Hepatocyte (in vitro differentiated cells): ENCODE results near the gene SEZ6. TPM values are rescaled to one million over a fixed set of nuclear protein-coding genes. Genes with fewer than 3 reads are reported as not detected.

Experiments
- DNase-seq: peaks from one replicate; pipeline ENCODE4 v3.0.0-alpha.2; 2016; ENCODE audit warnings: low spot score
- H2AFZ ChIP-seq: fragments of 200-600 bp; sonication (generic); 2 replicates; pipeline ENCODE4 v1.6.0; 2016; ENCODE audit warnings: antibody characterized with exemption, mild to moderate bottlenecking
- H3K27ac ChIP-seq: fragments of 200-600 bp; sonication (generic); 2 replicates; pipeline ENCODE4 v1.5.1; 2016; ENCODE audit warnings: mild to moderate bottlenecking
- H3K27me3 ChIP-seq: fragments of 200-600 bp; sonication (generic); 2 replicates; pipeline ENCODE4 v1.6.1; 2016
- H3K36me3 ChIP-seq: fragments of 200-600 bp; sonication (generic); replicated peaks from 2 replicates; pipeline ENCODE4 v1.5.1; 2016; ENCODE audit warnings: low read depth; ENCODE audit not compliant: insufficient read depth
- H3K4me1 ChIP-seq: fragments of 200-600 bp; sonication (generic); 2 replicates; pipeline ENCODE4 v1.5.1; 2016; ENCODE audit warnings: mild to moderate bottlenecking, moderate library complexity; ENCODE audit not compliant: insufficient read depth
- H3K4me2 ChIP-seq: fragments of 200-600 bp; sonication (generic); 2 replicates; pipeline ENCODE4 v1.6.0; 2016
- H3K4me3 ChIP-seq: fragments of 200-600 bp; sonication (generic); 2 replicates; pipeline ENCODE4 v1.5.1; 2016; ENCODE audit warnings: mild to moderate bottlenecking
- H3K79me2 ChIP-seq: fragments of 200-600 bp; sonication (generic); 2 replicates; pipeline ENCODE4 v1.6.0; 2017; ENCODE audit warnings: mild to moderate bottlenecking
- H3K9me2 ChIP-seq: fragments of 200-600 bp; sonication (generic); replicated peaks from 2 replicates; pipeline ENCODE4 v1.6.0; 2017; ENCODE audit warnings: mild to moderate bottlenecking; ENCODE audit not compliant: insufficient read depth
- H3K9me3 ChIP-seq: fragments of 200-600 bp; sonication (generic); 2 replicates; pipeline ENCODE4 v1.5.1; 2016; ENCODE audit warnings: low read depth, mild to moderate bottlenecking
- H4K20me1 ChIP-seq: fragments of 200-600 bp; sonication (generic); 2 replicates; pipeline ENCODE4 v1.6.0; 2016; ENCODE audit warnings: mild to moderate bottlenecking; ENCODE audit not compliant: insufficient read depth, poor library complexity, severe bottlenecking
- CTCF ChIP-seq: fragments of 200-600 bp; sonication (generic); IDR thresholded peaks from 2 replicates; pipeline ENCODE4 v1.5.1; 2016; ENCODE audit warnings: antibody characterized with exemption, mild to moderate bottlenecking; ENCODE audit not compliant: poor library complexity
- EZH2 ChIP-seq: fragments of 200-600 bp; sonication (generic); IDR thresholded peaks from 2 replicates; pipeline ENCODE4 v1.6.1; 2016; ENCODE audit warnings: antibody characterized with exemption, mild to moderate bottlenecking, borderline replicate concordance
- EZH2phosphoT487 ChIP-seq: fragments of 200-600 bp; sonication (generic); IDR thresholded peaks from one replicate; pipeline ENCODE4 v1.6.1; 2018; ENCODE audit warnings: antibody characterized with exemption, mild to moderate bottlenecking, low read depth, moderate library complexity; ENCODE audit not compliant: unreplicated experiment, severe bottlenecking
- WGBS: methylation state at CpG from one replicate; pipeline ENCODE4 v1.1.6; 2016; ENCODE audit warnings: low lambda C conversion rate; ENCODE audit errors: missing lambda C conversion rate; 5-methylcytosine and 5-hydroxymethylcytosine counted together
- polyA plus RNA-seq: library from polyadenylated mRNA; unstranded; fragments of >200 nt; fragmentation: Nextera tagmentation; extraction: Ambion mirVana; gene quantifications from 2 replicates; pipeline ENCODE4 v1.2.1, GENCODE V29; 2016
- total RNA-seq: library from RNA; depleted of rRNA; stranded (reverse); fragments of >200 nt; gene quantifications from 2 replicates; pipeline ENCODE4 v1.2.3, GENCODE V29; 2014

SEZ6 gene
- total and polyA plus RNA-seq, 2 experiments from 2014 or later, result 0.81 to 1.2 TPM

DNA sequence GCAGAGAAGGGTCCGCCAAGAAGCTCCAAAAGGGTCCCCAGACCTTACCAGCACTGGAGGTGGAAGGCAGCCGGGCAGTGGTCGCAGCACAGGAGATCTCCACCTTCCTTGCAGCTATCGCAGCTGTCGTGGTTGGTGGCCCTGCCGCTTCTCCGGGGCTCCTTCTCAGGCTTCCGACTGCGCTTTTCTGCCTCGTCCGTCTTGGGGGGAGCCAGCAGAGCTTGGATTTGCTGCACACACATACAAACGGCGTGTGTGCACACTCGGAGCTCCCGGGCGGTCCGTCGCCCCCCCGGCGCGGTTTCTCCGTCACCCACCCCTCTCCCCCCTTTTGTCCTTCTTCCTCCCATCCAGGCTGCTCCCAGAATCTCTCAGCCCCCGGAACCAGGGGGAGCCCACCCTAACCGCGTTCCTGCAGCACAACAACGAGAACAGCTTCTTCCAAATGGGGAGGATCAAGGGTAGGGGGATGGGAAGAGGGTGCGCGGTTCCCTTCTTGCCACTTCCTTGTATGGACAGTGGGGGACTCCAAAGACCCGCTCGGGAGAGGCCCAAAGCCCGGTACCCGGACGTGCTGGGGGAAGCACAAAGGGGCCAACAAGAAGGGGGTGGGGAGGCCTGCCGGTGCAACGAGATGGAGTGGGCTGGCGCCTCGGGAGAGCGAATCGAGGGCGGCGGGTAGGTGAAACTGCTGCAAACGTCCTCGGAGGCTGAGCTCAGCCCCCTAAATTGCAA is 55.6 kb downstream of the SEZ6 start:
- Histone ChIP-seq H3K79me2 (peaks cover 59% of the 10 kb centered on the region), H2AFZ (no peak overlapping the region), H4K20me1 (peaks cover 31% of the 10 kb centered on the region), H3K36me3 (no peaks in the 10 kb centered on the region), H3K27me3 (no peaks in the 10 kb centered on the region), H3K4me2 (peak overlapping the region; percentile 92), H3K9me2 (no peaks in the 10 kb centered on the region), H3K27ac (peak overlapping the region; percentile 93), H3K4me1 (peaks cover 21% of the 10 kb centered on the region), H3K4me3 (peak overlapping the region; percentile 92), H3K9me3 (no peaks in the 10 kb centered on the region)
- DNase-seq, result peak; percentile 58
- WGBS, result 2% methylated on average over 35 of the region's 43 CpGs
- TF ChIP-seq CTCF (no peak), EZH2 (no peak), EZH2phosphoT487 (no peak)

DNA sequence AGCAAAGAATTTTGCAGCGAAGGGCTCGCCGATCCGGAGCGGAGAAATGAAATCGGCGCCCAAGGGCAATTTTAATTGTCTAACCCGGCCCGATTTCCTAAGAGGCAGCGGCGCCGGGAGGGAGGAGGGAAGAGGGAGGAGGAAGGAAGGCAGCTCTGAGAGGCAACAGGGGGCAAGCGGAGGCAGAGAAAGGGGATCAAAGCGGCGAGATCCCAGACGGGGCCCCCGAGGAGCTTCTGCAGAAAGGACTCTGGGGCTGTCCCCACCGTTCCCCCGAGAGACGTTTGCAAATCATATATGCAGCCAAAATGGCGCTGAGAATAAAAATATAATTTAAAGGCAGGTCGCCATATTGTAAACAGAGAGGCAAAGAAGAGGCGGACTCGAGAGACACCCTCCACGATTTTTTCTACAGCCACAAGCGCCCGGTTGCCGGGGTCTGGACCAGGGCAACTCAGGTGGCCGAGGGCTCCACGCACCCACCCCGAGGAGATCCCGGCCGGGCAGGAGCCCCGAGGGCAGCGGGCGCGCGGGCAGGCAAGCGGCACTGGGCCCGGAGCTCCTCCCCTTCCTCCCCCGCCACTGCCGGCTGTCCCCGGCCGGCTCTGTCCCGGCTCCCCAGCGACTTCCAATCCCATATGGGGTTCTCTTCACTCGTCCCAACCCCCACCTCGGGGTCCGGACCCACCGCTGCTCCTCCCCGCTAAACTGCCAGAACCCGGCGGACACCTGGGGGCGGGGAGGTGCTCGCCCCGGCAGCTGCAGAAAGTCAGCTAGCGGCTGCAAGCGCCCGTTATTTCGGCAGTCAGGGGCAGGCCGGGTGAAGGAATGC is 56.4 kb downstream of the SEZ6 start:
- H3K36me3 ChIP-seq, result no peaks in the 10 kb centered on the region
- H3K9me3 ChIP-seq, result no peaks in the 10 kb centered on the region
- peak overlapping the region; percentile 92 for H3K4me3 ChIP-seq
- H3K4me1 ChIP-seq, result peaks cover 21% of the 10 kb centered on the region
- WGBS, result 2% methylated on average over 53 of the region's 61 CpGs
- H2AFZ ChIP-seq, result peak overlapping the region; percentile 86
- H4K20me1 ChIP-seq, result peaks cover 39% of the 10 kb centered on the region
- H3K9me2 ChIP-seq, result no peaks in the 10 kb centered on the region
- H3K79me2 ChIP-seq, result peaks cover 67% of the 10 kb centered on the region
- TF ChIP-seq EZH2phosphoT487, result no peak
- no peak for TF ChIP-seq EZH2
- no peak for TF ChIP-seq CTCF
- peak; percentile 73 for DNase-seq
- H3K27ac ChIP-seq, result peak overlapping the region; percentile 93
- H3K4me2 ChIP-seq, result peak overlapping the region; percentile 92
- H3K27me3 ChIP-seq, result no peaks in the 10 kb centered on the region

GRCh38 chr17:28948873-28949184 is 57.0 kb downstream of the SEZ6 start:
- under 1% methylated on average over 15 of the region's 15 CpGs for WGBS
- Histone ChIP-seq H2AFZ (peak overlapping the region; percentile 86), H3K79me2 (peaks cover 72% of the 10 kb centered on the region), H4K20me1 (peaks cover 45% of the 10 kb centered on the region), H3K27ac (peak overlapping the region; percentile 93), H3K9me2 (no peaks in the 10 kb centered on the region), H3K4me1 (peaks cover 21% of the 10 kb centered on the region), H3K4me2 (peak overlapping the region; percentile 92), H3K36me3 (no peaks in the 10 kb centered on the region), H3K4me3 (peak overlapping the region; percentile 92), H3K9me3 (no peaks in the 10 kb centered on the region), H3K27me3 (no peaks in the 10 kb centered on the region)
- DNase-seq, result no peak
- TF ChIP-seq CTCF (no peak), EZH2phosphoT487 (no peak), EZH2 (no peak)
